ENCODE measurements around the gene KIAA0319L. TPM values are rescaled to one million over a fixed set of nuclear protein-coding genes. Genes with fewer than 3 reads are reported as not detected.

The KIAA0319L gene
- total and polyA plus RNA-seq, 2 donors (not counting 3 experiments of a cell fraction or from before 2014, with no cell fraction given), result 31.4 to 43.4 TPM

DNA sequence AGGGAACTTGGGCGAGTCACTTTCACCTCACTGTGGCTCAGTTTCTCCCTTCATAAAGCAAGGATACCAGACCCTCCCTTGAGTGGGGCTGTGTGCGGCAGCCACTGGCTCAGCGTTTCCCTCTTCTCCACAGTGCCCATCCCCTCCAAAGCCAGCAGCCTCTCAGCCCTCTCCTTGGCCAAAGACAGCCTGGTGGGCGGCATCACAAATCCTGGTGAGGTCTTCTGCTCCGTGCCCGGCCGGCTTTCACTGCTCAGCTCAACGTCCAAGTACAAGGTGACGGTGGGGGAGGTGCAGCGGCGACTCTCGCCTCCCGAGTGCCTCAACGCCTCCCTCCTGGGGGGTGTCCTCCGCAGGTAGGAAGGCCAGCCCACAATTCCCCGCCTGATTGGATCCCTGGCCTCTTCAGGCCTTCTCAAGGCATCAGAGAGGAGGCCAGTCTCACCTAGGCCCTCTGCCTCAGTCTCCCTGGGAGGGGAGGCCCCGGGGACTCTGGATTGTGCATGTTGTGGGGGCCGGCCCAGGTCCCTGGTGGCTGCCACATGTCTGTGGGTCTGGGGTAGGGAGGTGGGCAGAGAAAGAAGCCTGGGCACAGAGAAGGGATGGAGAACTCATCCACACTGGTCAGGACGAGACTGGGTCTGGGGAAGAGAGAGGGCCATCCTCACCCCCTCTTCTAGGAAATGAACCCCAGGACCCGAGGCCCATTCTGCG, 31.2 kb upstream of the KIAA0319L start:
- Histone ChIP-seq H3K9me1 (replicated peaks; ENCODE audit: control insufficient read depth, extremely low read depth, insufficient read depth, low read length) (no peaks in the 10 kb centered on the region), H2AFZ (ENCODE audit: low read depth, low read length) (no peak overlapping the region), H4K20me1 (replicated peaks; ENCODE audit: control insufficient read depth, extremely low read depth, insufficient read depth, low read length) (no peaks in the 10 kb centered on the region), H3K27me3 (ENCODE audit: control insufficient read depth in 2 of 2, insufficient read depth in 2 of 2, low read length in 2 of 2) (no peaks in the 10 kb centered on the region), H3K79me2 (ENCODE audit: control insufficient read depth, insufficient read depth, low read length) (no peaks in the 10 kb centered on the region), H3K4me3 (replicated peaks in 1 of 3; ENCODE audit: insufficient read depth in 1 of 3, low read depth in 1 of 3, low read length in 3 of 3) (no peak overlapping the region), H3K27ac (ENCODE audit: insufficient read depth, low read depth, low read length) (no peak overlapping the region), H3K9ac (replicated peaks; ENCODE audit: extremely low read depth, insufficient read depth, low read length) (no peak overlapping the region), H3K4me1 (ENCODE audit: control insufficient read depth, extremely low read depth, insufficient read depth, low read length) (no peaks in the 10 kb centered on the region), H3K4me2 (ENCODE audit: insufficient read depth, low read length) (no peak overlapping the region), H3K9me3 (replicated peaks; ENCODE audit: control insufficient read depth, insufficient read depth, low read length) (no peaks in the 10 kb centered on the region), H3K36me3 (ENCODE audit: control insufficient read depth in 2 of 2, extremely low read depth in 1 of 2, insufficient read depth in 2 of 2, low read length in 2 of 2) (no peaks in the 10 kb centered on the region)
- TF ChIP-seq POLR2AphosphoS5 (IDR thresholded peaks at IDR 0.05; ENCODE audit: insufficient read depth, low read depth, low read length) (no peak), MYC (IDR thresholded peaks at IDR 0.05; ENCODE audit: low read depth, low read length) (no peak), POLR2A (IDR thresholded peaks at IDR 0.05; ENCODE audit: low read depth, low read length) (no peak), CTCF (IDR thresholded peaks at IDR 0.05; ENCODE audit: extremely low read depth in 1 of 2, insufficient read depth in 1 of 2, low read depth in 1 of 2, low read length in 2 of 2) (no peak), FOS (IDR thresholded peaks at IDR 0.05; ENCODE audit: borderline replicate concordance, insufficient read depth, low read length) (no peak), JUN (IDR thresholded peaks at IDR 0.05; ENCODE audit: borderline replicate concordance, insufficient read depth, insufficient read length, low read depth) (no peak), EZH2 (IDR thresholded peaks at IDR 0.05; ENCODE audit: borderline replicate concordance, low read depth, low read length, severe bottlenecking) (no peak), GATA2 (IDR thresholded peaks at IDR 0.05; ENCODE audit: insufficient read depth, insufficient read length, low read depth, low read length) (no peak)
- TF ChIP-seq, protein P1, sequence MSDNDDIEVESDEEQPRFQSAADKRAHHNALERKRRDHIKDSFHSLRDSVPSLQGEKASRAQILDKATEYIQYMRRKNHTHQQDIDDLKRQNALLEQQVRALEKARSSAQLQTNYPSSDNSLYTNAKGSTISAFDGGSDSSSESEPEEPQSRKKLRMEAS (IDR thresholded peaks at IDR 0.05; ENCODE audit: insufficient read depth, insufficient read length), result no peak
- BruUV-seq (replicated peaks), result no TSS peak
- intact Hi-C loops (cut with micrococcal nuclease) (no loop called here), dilution Hi-C loops (cut with MboI; ENCODE audit: extremely low pct_ligation_motif_present, low sequenced_read_pairs) (no loop called here)
- FAIRE-seq (no peak), DNase-seq (ENCODE audit: low read depth, low spot score) (no peak)
- POLR2A ChIA-PET, result no interaction called here
- CTCF ChIA-PET, result no interaction called here
